ENCODE measurements around the gene COX19. TPM values are rescaled to one million over a fixed set of nuclear protein-coding genes. Genes with fewer than 3 reads are reported as not detected.
"Not testable (repeated sequence)": the region's sequence is repeated elsewhere in the genome, so short reads cannot be mapped to it uniquely, and the experiment has no call there.

Gene COX19
- polyA plus RNA-seq, 3 donors, result 7.4 to 15.0 (median 7.6) TPM

GRCh38 chr7:924541-925231, 50.7 kb downstream of the COX19 start:
- Mint-ChIP-seq H3K4me1 (peaks cover 69% of the 10 kb centered on the region), H3K4me3 (peak overlapping the region; percentile 62 to 71), H3K9me3 (peaks cover 0 to 2% (median 0%) of the 10 kb centered on the region in 7 donors), H3K36me3 (peaks cover 24 to 45% of the 10 kb centered on the region in 2 donors), H3K27me3 (ENCODE audit: low read depth in 3 of 3) (peaks cover 0 to 4% (median 2%) of the 10 kb centered on the region in 3 donors), H3K27ac (peak overlapping the region; percentile 85 to 97 (median 92))
- intact Hi-C loops (cut with micrococcal nuclease), result loop anchor here in 1 of 2 donors (5.0 kb wide), 1 partner anchor 33 kb away; no protein-coding TSS in a partner anchor
- TF ChIP-seq CTCF (IDR thresholded peaks at IDR 0.05), result no peak
- Histone ChIP-seq H3K9ac (ENCODE audit: insufficient read depth, low read length, poor library complexity, severe bottlenecking) (peak overlapping the region; percentile 61), H3K4me3 (replicated peaks in 1 of 3; ENCODE audit: low read depth in 2 of 3, low read length in 3 of 3) (peak overlapping the region in 2 of 3 experiments; percentile 5 to 48), H3K79me2 (ENCODE audit: insufficient read depth, low read length) (peaks cover 73% of the 10 kb centered on the region), H3K27me3 (ENCODE audit: control insufficient read depth in 2 of 2, insufficient read depth in 2 of 2, low read length in 2 of 2) (no peaks in the 10 kb centered on the region), H3K36me3 (replicated peaks in 1 of 2; ENCODE audit: control insufficient read depth in 1 of 2, insufficient read depth in 2 of 2, low read length in 2 of 2) (peaks cover 17 to 18% of the 10 kb centered on the region in 2 donors), H2AFZ (ENCODE audit: insufficient read depth, low read depth, low read length, poor library complexity, severe bottlenecking) (no peak overlapping the region), H3K9me3 (replicated peaks in 1 of 2; ENCODE audit: control insufficient read depth in 1 of 2, insufficient read depth in 1 of 2, low read length in 2 of 2) (no peaks in the 10 kb centered on the region), H3K27ac (ENCODE audit: low read depth in 1 of 2, low read length in 2 of 2) (peak overlapping the region; percentile 55 to 100), H4K20me1 (ENCODE audit: insufficient read depth, low read length) (no peaks in the 10 kb centered on the region), H3K4me2 (replicated peaks; ENCODE audit: extremely low read depth, low read length, poor library complexity, severe bottlenecking) (peak overlapping the region; percentile 78), H3K4me1 (ENCODE audit: control insufficient read depth in 1 of 2, insufficient read depth in 2 of 2, low read length in 2 of 2) (peaks cover 82 to 92% of the 10 kb centered on the region in 2 donors)
- peak; percentile 75 to 82 (median 78) for DNase-seq
- WGBS (ENCODE audit: insufficient coverage), result 34% methylated on average over 19 of the region's 24 CpGs

DNA sequence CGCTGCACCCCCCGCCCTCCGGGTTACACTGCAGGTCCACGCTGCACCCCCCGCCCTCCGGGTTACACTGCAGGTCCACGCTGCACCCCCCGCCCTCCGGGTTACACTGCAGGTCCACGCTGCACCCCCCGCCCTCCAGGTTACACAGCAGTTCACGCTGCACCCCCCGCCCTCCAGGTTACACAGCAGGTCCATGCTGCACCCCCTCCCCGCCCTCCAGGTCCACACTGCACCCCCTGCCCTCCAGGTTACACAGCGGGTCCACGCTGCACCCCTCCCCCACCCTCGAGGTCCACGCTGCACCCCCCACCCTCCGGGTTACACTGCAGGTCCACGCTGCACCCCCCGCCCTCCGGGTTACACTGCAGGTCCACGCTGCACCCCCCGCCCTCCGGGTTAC, 51.3 kb downstream of the COX19 start:
- Histone ChIP-seq H3K27ac (ENCODE audit: low read depth in 1 of 2, low read length in 2 of 2) (peak overlapping the region; percentile 98 to 100), H3K4me2 (replicated peaks; ENCODE audit: extremely low read depth, low read length, poor library complexity, severe bottlenecking) (peak overlapping the region; percentile 78), H3K9ac (ENCODE audit: insufficient read depth, low read length, poor library complexity, severe bottlenecking) (peak overlapping the region; percentile 89), H3K4me3 (replicated peaks in 1 of 3; ENCODE audit: low read depth in 2 of 3, low read length in 3 of 3) (peak overlapping the region in 1 of 3 experiments; percentile 65), H3K79me2 (ENCODE audit: insufficient read depth, low read length) (peaks cover 71% of the 10 kb centered on the region), H3K4me1 (ENCODE audit: control insufficient read depth in 1 of 2, insufficient read depth in 2 of 2, low read length in 2 of 2) (peaks cover 76 to 88% of the 10 kb centered on the region in 2 donors), H3K36me3 (replicated peaks in 1 of 2; ENCODE audit: control insufficient read depth in 1 of 2, insufficient read depth in 2 of 2, low read length in 2 of 2) (peaks cover 22% of the 10 kb centered on the region in 2 donors)
- no CpG with 5 or more reads among the region's 25 CpGs for WGBS (ENCODE audit: insufficient coverage)
- not testable (repeated sequence) for H3K9me3 ChIP-seq (replicated peaks in 1 of 2; ENCODE audit: control insufficient read depth in 1 of 2, insufficient read depth in 1 of 2, low read length in 2 of 2); DNase-seq; H4K20me1 ChIP-seq (ENCODE audit: insufficient read depth, low read length); H3K9me3 Mint-ChIP-seq; H2AFZ ChIP-seq (ENCODE audit: insufficient read depth, low read depth, low read length, poor library complexity, severe bottlenecking); H3K4me3 Mint-ChIP-seq; H3K27me3 Mint-ChIP-seq (ENCODE audit: low read depth in 3 of 3); H3K27me3 ChIP-seq (ENCODE audit: control insufficient read depth in 2 of 2, insufficient read depth in 2 of 2, low read length in 2 of 2)
- H3K4me1 Mint-ChIP-seq, result peaks cover 66% of the 10 kb centered on the region
- H3K27ac Mint-ChIP-seq, result peak overlapping the region in 1 of 7 donors; percentile 94
- peaks cover 23 to 44% of the 10 kb centered on the region in 2 donors for H3K36me3 Mint-ChIP-seq
- intact Hi-C loops (cut with micrococcal nuclease), result loop anchor here in 1 of 2 donors (5.0 kb wide), 1 partner anchor 33 kb away; no protein-coding TSS in a partner anchor

Data from CD14-positive monocyte (primary cell).